ENCODE results near the gene ANKRD13B. TPM values are rescaled to one million over a fixed set of nuclear protein-coding genes. Genes with fewer than 3 reads are reported as not detected.
A peak's percentile ranks its signal among the peaks of the same experiment; 100 is the strongest.

The ANKRD13B gene
- total RNA-seq, 1 experiment from 2014 or later = 45.5 TPM

GRCh38 chr17:29589524-29590410, 3.2 kb upstream of the ANKRD13B start, which contains the start of gene GIT1 (continued):
- TF ChIP-seq IRF2 (CRISPR knock-in tag; IDR thresholded peaks at IDR 0.05; ENCODE audit: borderline replicate concordance, low read depth) = 0 out of 2 replicates have a peak, but pooled peaks have one; percentile 29
- no peak for TF ChIP-seq CREB1 (CRISPR knock-in tag; IDR thresholded peaks at IDR 0.05)
- no peak for TF ChIP-seq CBFB (CRISPR knock-in tag; IDR thresholded peaks at IDR 0.05; ENCODE audit: low read depth)

- H3K27ac Mint-ChIP-seq = no peak overlapping the region
- peaks cover 4% of the 10 kb centered on the region; the same call in 1 of the 2 replicates for H3K27me3 Mint-ChIP-seq (ENCODE audit: low read depth)
- DNase-seq (ENCODE audit: low spot score) (peak; percentile 44), ATAC-seq (no peak)
- no peaks in the 10 kb centered on the region for H3K9me3 Mint-ChIP-seq
- CTCF ChIA-PET = interaction anchor here (0.5 to 4.7 kb wide), 15 partner anchors 10 to 467 kb away, joined by 3 to 272 read pairs (median 10); partner anchors contain the start of genes ABHD15, NUFIP2 and TP53I13
- H3K4me1 Mint-ChIP-seq = peaks cover 48% of the 10 kb centered on the region
- TF ChIP-seq GABPB1 (CRISPR knock-in tag; IDR thresholded peaks at IDR 0.05) (no peak), ZBTB43 (CRISPR knock-in tag; IDR thresholded peaks at IDR 0.05) (0 out of 2 replicates have a peak, but pooled peaks have one; percentile 7)
- peak overlapping the region; percentile 87 for H3K4me3 Mint-ChIP-seq
- H3K36me3 Mint-ChIP-seq = no peaks in the 10 kb centered on the region
- POLR2A ChIA-PET = interaction anchor here (0.6 to 3.1 kb wide), 4 partner anchors 9 to 101 kb away, joined by 3 to 12 read pairs (median 8); no protein-coding TSS in a partner anchor
Observed at GRCh38 chr17:29590411-29591145, 2.4 kb upstream of the ANKRD13B start.

- ChIA-PET CTCF (interaction anchor here (0.5 to 4.7 kb wide), 26 partner anchors 9 to 467 kb away, joined by 3 to 272 read pairs (median 7); partner anchors contain the start of genes ABHD15, CORO6, MYO18A and NUFIP2), POLR2A (interaction anchor here (0.6 to 3.1 kb wide), 7 partner anchors 10 to 298 kb away, joined by 3 to 12 read pairs (median 5); partner anchors contain the start of genes NUFIP2 and TP53I13)
- Mint-ChIP-seq H3K27ac (peak overlapping the region; percentile 48; the same call in 1 of the 2 replicates), H3K27me3 (ENCODE audit: low read depth) (peaks cover 4% of the 10 kb centered on the region; the same call in 1 of the 2 replicates), H3K4me1 (peaks cover 48% of the 10 kb centered on the region), H3K9me3 (no peaks in the 10 kb centered on the region), H3K36me3 (no peaks in the 10 kb centered on the region), H3K4me3 (peak overlapping the region; percentile 87)
- ATAC-seq (peak; percentile 38), DNase-seq (ENCODE audit: low spot score) (no peak)
- peak; percentile 31; the same call in 1 of the 2 replicates for TF ChIP-seq FOXK1 (CRISPR knock-in tag; IDR thresholded peaks at IDR 0.05)
- TF ChIP-seq USF1 (CRISPR knock-in tag; IDR thresholded peaks at IDR 0.05) = peak; percentile 20; the same call in 1 of the 2 replicates
- 0 out of 2 replicates have a peak, but pooled peaks have one; percentile 49 for TF ChIP-seq FOXP4 (CRISPR knock-in tag; IDR thresholded peaks at IDR 0.05)
- TF ChIP-seq ERG (CRISPR knock-in tag; IDR thresholded peaks at IDR 0.05) = no peak
- no peak for TF ChIP-seq GTF2I (CRISPR knock-in tag; conservative IDR thresholded peaks at IDR 0.05)
- 0 out of 2 replicates have a peak, but pooled peaks have one; percentile 12 for TF ChIP-seq MYBL2 (CRISPR knock-in tag; IDR thresholded peaks at IDR 0.05)
- no peak for TF ChIP-seq ELF4 (CRISPR knock-in tag; IDR thresholded peaks at IDR 0.05; ENCODE audit: low read depth)
- no peak for TF ChIP-seq NFE2L1 (CRISPR knock-in tag; IDR thresholded peaks at IDR 0.05)
- TF ChIP-seq FOXP1 (CRISPR knock-in tag; IDR thresholded peaks at IDR 0.05; ENCODE audit: borderline replicate concordance) = peak; percentile 74
- TF ChIP-seq MAX (CRISPR knock-in tag; IDR thresholded peaks at IDR 0.05) = peak; percentile 84; the same call in 1 of the 2 replicates
- TF ChIP-seq USF2 (CRISPR knock-in tag; IDR thresholded peaks at IDR 0.05) = peak; percentile 17; the same call in 1 of the 2 replicates
- no peak for TF ChIP-seq ATF2 (CRISPR knock-in tag; IDR thresholded peaks at IDR 0.05; ENCODE audit: borderline replicate concordance, low read depth)
Observed at GRCh38 chr17:29591146-29591736, 1.7 kb upstream of the ANKRD13B start.

All from WTC11 (cell line).